HG03432 (cell line): ENCODE data around the gene EIF3K.

ENCODE experiments used
- ATAC-seq: cut with Tn5 transposase; IDR thresholded peaks from one replicate; pipeline ENCODE4 v1.9.1; 2021; ENCODE audit warnings: mild to moderate bottlenecking, moderate library complexity; ENCODE audit not compliant: unreplicated experiment

The EIF3K gene

DNA sequence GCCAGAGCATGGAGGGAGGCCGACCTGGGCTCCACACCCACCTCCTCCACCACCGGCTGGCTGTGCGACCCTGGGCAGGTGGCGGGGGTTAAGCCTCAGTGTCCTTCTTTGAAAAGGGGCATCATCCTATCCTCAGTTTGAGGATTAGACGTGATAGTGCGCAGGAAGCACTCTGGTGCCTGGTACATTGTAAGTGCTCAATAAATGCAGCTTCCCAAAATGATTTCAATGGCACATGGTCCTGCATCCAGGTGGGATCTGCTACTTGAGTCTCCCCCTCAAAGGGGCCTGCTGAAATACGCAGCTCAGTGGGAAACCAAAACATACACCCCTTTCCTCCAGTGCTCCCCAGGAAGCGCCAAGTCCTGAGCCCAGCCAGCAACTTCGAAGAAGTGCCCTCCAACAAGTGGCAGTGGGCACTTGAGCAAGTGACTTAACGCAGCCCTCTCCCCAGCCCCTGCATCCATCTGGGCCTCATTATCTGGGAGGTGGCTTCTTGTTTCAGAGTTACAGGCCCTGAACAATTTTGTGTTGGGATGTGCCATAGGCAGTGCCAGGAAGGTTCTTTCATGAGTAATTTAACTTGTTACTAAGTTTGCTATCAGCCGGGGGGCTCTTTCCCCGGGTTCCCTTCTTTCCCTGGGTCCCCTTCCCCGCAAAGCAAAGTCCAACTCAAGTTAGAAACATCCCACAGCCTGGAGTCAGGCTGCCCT is 46.4 kb downstream of the EIF3K start:
- no peak for ATAC-seq

DNA sequence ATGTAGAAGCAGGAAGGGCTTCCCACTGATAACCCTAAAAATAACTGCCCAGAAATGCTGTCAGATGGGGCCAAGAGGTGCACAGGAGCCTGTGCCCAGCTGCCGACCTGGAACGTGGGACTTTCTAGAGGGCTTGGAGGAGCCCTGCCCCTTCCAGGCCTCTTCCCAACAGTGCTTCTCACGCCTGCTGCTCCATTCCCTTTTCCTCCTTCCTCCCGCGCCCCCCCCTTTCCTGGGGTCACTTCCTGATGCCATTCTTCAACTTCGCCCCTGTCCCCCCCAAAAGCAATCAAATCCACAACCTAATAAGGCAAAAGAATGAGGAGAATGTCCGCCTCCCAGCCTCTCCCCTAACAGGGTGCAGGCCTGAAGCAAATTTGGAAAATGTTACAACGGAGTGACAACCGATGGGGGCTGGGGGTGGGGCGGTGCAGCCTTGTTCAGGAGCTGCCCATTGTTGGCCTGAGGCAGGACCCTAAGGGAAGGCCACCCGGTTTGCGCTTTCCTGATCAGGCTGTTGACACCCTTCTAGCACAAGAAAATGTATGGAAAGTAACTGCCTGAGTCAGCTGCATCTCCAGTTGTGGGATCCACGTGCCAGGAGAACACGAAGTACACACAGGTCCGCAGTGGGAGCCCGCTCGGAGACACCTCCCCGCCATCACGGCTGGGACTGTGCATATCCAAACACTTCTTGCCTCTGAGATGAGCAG is 47.1 kb downstream of the EIF3K start:
- no peak for ATAC-seq

DNA sequence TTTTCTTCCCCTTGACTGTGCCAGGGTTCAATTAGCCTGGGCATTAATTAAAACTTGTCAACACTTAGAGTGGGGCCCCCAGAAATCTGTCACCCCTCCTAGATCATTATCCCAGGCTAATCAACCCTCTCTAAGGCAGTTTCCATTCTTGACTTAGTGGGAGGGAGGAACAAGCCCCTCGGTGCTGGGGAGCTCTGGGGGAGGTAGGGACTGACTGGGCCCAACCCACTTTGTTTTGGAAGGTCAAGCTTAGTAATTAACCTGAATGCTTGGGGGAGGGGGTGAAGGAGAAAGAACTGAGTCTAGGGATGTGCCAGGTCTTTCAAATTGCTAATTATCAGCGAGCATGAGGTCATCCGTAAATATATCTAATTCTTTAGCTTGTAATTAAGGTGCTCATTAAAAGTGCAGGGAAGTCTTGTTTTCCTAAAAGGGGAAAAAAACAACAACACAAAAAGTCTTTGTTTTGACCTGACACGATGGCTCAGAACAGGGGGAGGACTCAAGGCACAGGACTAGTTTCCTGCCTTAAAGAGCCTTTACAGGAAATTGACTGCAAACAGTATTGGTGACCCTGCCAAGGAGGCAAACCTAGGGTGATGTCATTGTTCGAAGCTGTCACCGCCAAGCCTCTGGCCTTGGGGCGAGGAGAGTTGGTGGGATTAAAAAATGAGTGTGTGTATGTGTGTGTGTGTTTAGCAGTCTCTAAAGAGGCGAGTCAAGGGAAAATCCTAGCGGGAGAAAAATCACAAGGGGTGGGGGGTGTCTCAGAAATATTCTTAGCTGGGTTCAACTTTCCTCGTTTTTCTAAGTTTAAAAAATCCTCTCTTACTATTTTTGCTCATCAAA is 47.9 kb downstream of the EIF3K start:
- no peak for ATAC-seq

DNA sequence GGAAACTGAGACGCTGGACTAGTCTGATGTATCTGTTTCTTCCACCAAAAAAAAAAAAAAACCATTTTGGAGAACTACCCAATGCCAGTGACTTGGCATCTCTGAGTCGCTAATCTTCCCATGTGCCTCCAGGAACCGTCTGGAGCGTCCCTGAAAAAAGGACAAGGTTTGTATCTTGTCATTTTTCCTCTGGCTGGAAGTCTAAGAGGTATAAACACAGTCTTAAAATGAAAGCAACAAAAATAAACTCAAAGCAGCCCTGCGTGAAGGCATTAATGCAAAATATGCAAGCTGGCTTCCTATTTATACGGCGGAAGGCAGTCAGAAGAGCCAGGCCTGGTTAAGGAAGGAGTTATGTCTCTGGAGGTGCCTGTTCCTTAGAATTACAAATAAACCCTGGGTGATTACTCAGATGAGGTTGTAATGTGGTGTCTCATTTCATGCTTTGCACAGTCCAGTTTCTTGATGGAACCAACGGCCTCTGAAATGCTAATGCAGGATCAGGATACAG is 48.7 kb downstream of the EIF3K start:
- no peak for ATAC-seq

DNA sequence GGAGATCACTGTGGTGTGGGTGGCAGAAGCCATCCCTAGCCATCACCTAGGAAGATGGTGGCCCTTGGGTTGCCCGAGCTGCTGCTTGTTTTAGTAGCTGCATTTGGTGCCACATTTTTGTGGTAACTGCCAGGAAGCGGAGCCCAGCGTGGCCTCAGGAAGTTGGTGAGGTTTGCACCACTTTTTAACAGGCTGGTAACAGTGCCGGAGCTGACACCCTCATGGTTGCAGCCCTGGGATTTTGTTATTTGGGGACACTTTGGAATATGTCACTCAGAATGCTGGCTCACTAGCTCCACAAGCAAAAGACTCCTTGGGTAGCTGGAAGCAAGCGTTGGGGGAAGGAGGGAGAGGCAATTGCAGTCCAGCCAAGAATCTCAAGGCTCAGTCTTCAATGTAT is 50.6 kb downstream of the EIF3K start:
- ATAC-seq = no peak

DNA sequence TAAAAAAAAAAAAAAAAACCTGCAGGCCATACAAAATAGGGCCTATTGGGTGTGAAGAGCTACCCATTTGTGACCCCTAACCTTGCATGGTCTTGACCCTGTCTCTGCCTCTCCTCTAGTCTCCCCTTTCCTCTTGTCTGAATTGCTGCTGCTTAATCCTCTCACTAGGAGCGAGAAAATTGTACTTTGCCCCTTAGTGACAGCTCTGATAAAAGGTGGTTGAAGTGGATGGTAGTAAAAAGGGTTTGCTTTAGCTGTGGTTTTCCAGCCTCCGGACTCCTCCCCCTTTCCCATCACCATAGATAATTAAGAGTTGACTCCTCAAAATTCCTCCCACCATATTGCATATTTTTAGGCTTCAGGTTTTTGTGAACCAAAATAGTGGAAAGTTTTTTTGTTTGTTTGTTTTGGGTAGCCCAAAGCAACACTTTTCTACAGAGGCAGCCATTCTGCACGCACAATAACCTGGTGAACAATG is 52.0 kb downstream of the EIF3K start:
- ATAC-seq = no peak

DNA sequence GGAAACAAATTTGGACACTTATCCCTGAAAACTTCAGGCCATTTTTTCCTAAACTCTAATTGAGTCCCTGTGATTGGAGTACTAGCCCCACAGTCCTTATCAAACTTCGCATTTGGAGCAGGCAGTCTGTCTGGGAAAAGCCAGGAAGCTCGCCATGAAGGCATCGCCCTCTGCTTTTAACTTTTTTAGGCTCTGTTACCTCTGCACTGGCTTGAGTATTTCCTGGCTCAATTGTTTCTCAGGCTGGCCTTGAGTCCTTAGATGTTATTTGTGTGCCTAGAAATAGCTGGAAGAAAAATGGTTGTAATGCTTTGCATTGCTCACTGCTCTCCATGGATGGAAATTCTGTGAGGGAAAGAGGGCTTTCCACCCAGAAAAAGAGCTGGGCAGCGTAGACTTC is 52.7 kb downstream of the EIF3K start:
- no peak for ATAC-seq

DNA sequence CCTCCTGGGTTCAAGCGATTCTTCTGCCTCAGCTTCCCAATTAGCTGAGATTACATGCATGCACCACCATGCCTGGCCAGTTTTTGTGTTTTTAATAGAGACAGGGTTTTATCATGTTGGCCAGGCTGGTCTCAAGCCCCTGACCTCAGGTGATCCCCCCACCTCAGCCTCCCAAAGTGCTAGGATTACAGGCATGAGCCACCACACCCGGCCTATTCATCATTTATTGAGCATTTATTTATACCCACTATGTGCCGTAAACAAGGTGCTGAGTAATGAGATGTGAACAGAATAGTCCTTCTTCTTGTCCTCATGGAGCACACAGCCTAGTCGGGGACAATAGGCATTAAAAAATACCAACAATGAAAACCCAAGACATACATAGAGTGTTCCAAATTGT is 54.0 kb downstream of the EIF3K start:
- no peak for ATAC-seq

DNA sequence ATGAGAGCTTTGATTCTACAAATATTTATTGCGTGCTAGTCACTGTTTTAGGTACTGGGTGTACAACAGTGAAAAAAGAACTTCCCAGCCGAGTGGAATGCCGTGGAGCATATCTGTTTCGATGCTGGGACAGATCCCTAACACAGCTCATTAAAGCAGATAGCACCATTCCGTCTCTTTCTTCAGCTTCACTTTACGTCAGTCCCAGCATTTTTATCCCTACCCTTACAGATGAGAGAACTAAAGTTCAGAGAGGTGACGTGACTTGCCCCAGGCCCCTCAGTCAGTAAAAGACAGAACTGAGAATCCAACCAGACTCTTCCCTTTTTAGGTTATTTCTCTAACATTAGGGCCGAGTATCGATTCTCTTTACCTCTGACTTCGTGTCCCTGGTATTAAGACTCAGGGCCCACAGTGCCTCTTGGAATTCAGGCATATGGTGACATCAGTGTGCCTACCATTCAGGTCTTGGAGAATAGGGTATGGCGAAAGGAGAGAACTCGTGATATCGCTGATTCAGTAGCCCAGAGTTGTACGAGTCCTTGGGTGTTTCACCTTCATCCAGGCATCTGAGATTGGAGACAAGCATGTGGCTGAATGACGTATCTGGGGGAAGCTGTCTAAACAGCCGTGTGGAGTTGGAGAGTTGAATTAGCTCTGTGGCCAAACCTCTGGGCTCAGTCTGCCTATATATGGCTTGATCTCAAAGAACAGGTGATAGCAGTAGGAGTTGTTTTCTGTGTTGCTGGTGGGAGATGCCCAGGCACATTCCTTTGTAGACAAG is 55.6 kb downstream of the EIF3K start:
- ATAC-seq = no peak

DNA sequence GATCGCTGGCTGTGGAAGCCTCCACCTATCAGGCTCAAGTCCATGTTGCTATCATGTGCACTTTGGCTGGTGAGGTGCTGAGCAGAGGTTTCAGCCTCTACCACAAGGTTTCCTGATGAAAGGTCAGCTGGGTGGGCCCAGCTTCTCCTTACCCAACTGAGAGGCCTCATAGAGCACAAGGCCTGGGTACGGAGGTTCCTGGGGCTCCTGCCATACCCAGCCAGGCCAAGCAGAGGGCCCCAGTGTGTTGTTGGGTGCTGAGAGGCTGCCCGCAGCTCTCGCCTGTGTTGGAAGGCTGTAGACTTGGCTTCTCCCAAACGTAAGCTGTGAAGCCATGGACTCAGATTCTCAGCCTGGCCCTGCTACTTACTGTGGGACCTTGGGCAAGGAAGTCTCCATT is 56.6 kb downstream of the EIF3K start:
- no peak for ATAC-seq

DNA sequence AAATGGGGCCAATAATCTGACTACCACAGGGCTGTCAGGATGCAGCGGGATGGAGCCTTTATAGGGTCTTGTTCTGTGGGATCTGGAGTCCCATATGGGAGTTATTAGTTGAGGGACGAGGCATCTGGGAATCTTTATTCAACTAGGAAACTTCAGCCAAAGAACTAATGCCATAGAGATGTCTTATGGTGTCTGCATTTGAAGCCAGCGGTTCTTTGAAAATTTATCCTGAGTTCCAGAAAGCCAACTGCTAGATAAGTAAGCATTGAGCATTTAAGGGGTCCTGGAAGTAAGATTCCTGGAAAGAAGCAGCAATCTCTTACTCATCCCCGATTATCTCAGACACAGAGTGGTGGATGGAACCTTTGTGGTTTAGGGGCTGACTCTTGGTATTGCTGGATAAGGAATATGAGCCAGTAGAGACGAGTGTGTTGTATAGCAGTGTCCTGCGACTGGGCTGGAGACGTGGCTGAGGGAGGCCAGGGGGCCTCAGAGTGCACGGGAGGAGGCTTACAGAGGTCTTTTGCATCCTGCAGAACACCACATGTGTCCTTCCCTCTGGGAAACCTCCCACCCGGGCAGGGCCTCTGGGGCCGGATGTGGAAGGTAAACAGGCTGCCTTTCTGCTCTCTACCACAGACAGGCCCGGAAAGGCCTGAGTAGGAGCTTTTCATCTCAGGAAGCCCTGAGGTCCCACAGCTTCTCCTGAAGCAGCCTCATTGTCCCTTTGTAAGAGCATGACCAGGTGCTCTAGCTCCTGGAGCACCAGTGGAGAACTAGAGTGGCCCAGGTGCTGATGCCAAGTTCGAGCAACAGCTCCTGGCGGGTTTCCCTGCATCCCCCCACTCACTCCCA is 57.3 kb downstream of the EIF3K start:
- no peak for ATAC-seq

DNA sequence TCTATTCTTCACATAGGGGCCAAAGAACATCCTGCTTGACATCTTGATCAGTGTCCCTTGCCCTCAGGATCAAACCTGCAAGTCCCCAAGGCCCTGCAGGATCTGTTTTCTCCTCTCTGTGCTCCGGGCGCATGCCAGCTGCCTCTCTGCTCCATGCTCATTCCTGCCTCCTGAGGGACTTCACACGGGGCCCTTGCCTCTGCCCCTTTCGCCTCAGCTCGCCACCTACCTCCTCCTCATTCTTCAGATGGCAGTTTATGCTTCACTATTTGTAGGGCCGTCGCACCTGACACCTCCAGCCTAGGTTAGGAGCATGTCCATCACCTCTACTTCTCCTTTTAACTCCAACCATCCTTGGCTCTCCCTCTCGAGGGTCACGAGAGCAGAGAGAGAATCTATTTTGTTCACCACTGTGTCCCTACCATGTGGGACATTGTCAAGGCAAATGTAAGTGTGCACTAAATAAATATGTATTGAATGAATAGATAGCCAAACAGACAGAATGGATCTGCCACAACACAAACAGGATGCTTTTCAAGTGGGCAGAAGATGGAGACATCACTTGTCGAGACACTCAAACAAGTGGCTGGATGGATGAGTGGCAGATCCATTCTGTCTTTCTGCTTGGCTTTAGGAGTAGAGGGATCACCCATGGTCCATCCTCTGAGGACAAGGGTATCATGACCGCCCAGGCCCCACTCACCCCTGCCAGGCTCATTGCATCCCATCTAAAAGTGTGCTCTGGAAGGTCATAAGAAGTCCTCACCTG is 58.1 kb downstream of the EIF3K start:
- ATAC-seq = no peak

DNA sequence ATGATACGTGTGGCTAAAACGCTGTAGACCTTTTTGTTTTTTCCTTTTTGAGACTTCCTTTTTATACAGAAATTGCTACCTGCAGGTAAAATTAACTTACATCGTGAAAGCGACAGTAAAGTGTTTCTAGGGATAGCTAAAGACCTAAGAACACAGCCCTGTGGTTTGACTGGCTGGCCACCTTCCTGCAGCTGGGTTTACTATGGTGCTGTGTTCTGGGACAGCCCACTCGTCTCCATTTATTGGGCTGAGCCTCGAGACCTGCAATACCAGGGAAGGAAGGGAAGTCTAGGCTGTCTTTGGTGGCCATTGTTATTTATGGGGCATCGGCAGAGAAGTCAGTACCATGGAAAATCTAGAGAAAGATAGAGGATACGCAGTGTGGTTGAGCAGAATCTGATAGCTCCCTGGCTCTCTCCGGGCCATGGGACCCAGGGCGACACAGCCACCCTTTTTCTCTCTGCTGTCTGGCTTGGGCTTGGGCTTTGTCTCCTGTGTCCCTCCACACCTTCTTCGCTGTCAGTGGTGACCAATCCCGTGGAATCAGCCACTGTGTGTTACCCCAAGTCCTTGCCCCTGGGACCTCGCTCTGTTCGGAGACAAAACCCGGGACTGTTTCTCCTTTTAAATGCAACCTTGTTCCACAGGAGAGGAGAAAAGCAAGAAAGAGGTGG is 59.4 kb downstream of the EIF3K start:
- no peak for ATAC-seq

DNA sequence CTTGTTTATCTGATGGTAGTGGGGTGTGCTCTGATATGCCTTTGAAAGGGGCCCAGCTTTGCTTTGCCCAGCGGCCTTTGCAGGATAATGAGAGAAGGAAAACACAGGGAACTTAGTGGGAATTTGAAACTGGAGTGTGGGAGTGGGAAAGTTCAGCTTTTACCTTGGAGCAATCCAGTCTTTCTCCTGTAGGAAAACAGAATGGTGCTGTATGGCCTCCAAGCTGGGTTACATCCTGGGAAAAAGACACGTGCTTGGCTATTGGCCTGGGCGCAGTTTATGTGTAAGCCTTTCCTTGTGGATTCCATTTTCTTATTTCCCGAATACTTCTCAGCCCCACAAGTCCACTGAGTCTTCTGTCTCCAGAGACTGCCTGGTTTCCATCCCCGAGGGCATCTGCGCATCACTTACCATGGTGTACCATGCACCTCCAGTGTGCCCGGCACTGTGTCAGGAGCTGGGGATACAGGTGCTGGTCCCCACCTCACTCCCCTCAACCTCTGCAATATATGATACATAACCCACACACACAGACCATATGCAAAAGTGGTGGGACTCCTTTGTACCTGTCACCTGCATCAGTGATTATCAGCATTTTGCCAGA is 60.0 kb downstream of the EIF3K start:
- no peak for ATAC-seq

DNA sequence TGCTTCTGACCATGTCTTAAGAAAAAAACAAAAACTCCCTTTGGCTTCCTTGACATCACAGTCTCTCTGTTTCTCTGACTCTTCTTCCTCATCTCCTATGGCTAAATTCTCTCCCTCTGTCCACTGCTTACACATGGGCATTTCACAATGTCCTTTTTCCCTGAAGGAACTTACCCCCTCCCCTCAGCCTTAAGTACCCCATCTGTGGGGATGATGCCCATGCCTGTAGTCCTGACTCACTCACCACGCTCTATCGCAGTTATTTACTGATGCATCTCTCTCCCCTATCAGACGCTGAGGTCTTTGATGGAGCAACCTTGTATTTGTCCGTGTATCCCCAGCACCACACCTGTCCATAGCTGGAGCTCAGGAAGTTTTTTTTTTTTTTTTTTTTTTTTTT is 60.9 kb downstream of the EIF3K start:
- ATAC-seq = no peak

DNA sequence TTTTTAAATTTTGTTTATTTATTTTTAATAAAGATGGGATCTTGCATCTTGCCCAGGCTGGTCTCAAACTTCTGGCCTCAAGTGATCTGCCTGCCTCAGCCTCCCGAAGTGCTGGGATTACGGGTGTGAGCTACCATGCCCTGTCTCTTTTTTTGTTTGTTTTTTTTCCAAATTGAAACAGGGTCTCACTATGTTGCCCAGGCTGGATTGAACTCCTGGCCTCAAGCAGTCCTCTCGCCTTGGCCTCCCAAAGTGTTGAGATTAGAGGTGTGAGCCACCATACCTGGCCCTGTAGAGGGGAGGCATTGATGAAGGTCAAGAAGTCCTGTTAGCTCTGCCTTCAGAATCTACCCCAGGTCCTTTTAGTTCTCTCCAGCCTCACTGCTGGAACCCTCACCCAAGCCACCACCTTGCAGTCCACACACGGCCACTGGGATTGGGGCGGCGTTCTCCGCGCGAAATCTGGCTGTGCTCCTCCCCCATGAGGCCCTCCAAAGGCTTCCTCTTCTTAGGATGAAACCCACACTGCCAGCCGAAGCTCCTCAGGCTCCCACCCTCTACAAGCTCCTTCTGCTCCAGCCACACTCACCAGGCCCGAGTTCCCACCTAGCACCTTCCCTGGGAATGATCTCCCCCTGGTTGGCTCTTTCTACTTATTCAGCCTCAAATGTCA is 63.3 kb downstream of the EIF3K start:
- no peak for ATAC-seq

DNA sequence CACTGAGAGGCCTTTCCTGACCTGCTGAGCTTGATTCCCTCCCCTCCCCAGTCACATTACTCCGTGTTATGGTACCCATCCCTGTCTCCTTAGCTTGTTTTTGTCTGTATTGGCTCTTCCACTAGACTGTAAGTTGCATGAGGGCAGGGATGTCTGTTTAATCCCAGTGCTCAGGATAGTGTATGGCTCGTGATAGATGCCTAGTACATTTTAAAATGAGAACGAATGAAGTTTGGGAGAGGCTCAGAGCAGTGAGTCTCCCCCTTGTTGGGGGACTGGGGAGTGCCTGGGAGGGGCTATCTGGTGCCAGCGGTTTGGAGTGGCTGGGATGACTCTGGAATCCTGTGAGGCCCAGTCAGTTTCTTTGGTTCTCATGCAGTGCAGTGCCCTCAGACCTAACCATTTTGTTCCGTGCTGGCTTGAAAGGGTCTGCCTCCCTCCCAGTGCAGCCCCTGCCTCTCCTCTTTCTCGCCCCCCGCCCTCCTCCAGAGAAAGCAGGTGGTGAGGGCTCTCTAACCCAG is 63.9 kb downstream of the EIF3K start:
- no peak for ATAC-seq
